A673 (cell line): ENCODE results near the gene TARBP2. TPM values are rescaled to one million over a fixed set of nuclear protein-coding genes. Genes with fewer than 3 reads are reported as not detected.

Experiments used
- BruUV-seq: library from RNA; stranded (reverse); fragments of 400-500 nt; replicated peaks from 2 replicates; lab custom pipeline; 2021; lab: Mats Ljungman, UMichigan
- CTCF ChIA-PET: fragments of 300-600 bp; sonication (Branson Sonifier 250); formaldehyde crosslinking; loops from one replicate; lab custom pipeline; 2022; ENCODE audit warnings: antibody characterized with exemption; lab: Charles Lee
- POLR2A ChIA-PET: fragments of 300-600 bp; sonication (Branson Sonifier 250); formaldehyde crosslinking; loops from one replicate; lab custom pipeline; 2022; ENCODE audit warnings: antibody characterized with exemption; ENCODE audit not compliant: low non-redundant PET; lab: Charles Lee
- DNase-seq: peaks from one replicate; pipeline ENCODE4 v3.0.0-alpha.2; 2015; ENCODE audit warnings: low spot score
- H3K27ac ChIP-seq: fragments of 200-600 bp; sonication (generic); 2 replicates; pipeline ENCODE4 v1.5.1; 2016; ENCODE audit warnings: mixed run types, low read depth, mild to moderate bottlenecking, mixed read lengths, antibody characterized with exemption, low read length; ENCODE audit not compliant: poor library complexity, severe bottlenecking
- H3K27me3 ChIP-seq: fragments of 200-600 bp; sonication (generic); replicated peaks from 2 replicates; pipeline ENCODE4 v1.6.1; 2017; ENCODE audit warnings: mixed run types, low read depth, mild to moderate bottlenecking, mixed read lengths, antibody characterized with exemption, low read length; ENCODE audit not compliant: insufficient read depth, poor library complexity
- H3K36me3 ChIP-seq: fragments of 200-600 bp; sonication (generic); 2 replicates; pipeline ENCODE4 v1.6.1; 2016; ENCODE audit warnings: mixed run types, mild to moderate bottlenecking, mixed read lengths, antibody characterized with exemption, low read length; ENCODE audit not compliant: insufficient read depth, poor library complexity, severe bottlenecking
- H3K4me1 ChIP-seq: fragments of 200-600 bp; sonication (generic); 2 replicates; pipeline ENCODE4 v1.6.1; 2017; ENCODE audit warnings: mixed run types, mild to moderate bottlenecking, mixed read lengths, antibody characterized with exemption, low read length; ENCODE audit not compliant: insufficient read depth, poor library complexity, severe bottlenecking
- H3K4me3 ChIP-seq: fragments of 200-600 bp; sonication (generic); 2 replicates; pipeline ENCODE4 v1.5.1; 2016; ENCODE audit warnings: low read depth, mixed run types, mild to moderate bottlenecking, mixed read lengths, low read length; ENCODE audit not compliant: poor library complexity, severe bottlenecking
- H3K9me3 ChIP-seq: fragments of 200-600 bp; sonication (generic); 2 replicates; pipeline ENCODE4 v1.6.1; 2016; ENCODE audit warnings: mixed run types, low read depth, mild to moderate bottlenecking, mixed read lengths, antibody characterized with exemption, low read length; ENCODE audit not compliant: poor library complexity, severe bottlenecking
- CTCF ChIP-seq: fragments of 300-800, 200-600 bp; sonication (generic); conservative IDR thresholded peaks from 2 replicates; pipeline ENCODE4 v1.5.1; 2017; ENCODE audit warnings: low read depth, mild to moderate bottlenecking, antibody characterized with exemption, low read length, moderate library complexity, mixed read lengths
- EZH2 ChIP-seq: fragments of 200-600 bp; sonication (generic); IDR thresholded peaks from 2 replicates; pipeline ENCODE4 v1.6.1; 2017; ENCODE audit warnings: borderline replicate concordance, low read depth, mild to moderate bottlenecking, mixed read lengths, antibody characterized with exemption, low read length; ENCODE audit not compliant: poor library complexity, severe bottlenecking
- intact Hi-C: fragments of 100-400 bp; cut with micrococcal nuclease; formaldehyde crosslinking; loops from one replicate; pipeline ENCODE4 v1.10.0; 2022; ENCODE audit not compliant: unreplicated experiment
- total RNA-seq: library from RNA; stranded (reverse); gene quantifications from 2 replicates; pipeline ENCODE4 v1.2.3, GENCODE V29; 2021

The TARBP2 gene
- total RNA-seq, 1 experiment from 2014 or later = 70.9 TPM

GRCh38 chr12:53476769-53477209, 24.3 kb upstream of the TARBP2 start:
- Histone ChIP-seq H3K4me3 (no peak overlapping the region), H3K27me3 (no peaks in the 10 kb centered on the region), H3K27ac (no peak overlapping the region), H3K9me3 (no peaks in the 10 kb centered on the region), H3K36me3 (peaks cover 96% of the 10 kb centered on the region), H3K4me1 (peaks cover 4% of the 10 kb centered on the region)
- intact Hi-C loops = no loop called here
- no TSS peak for BruUV-seq
- ChIA-PET POLR2A (no interaction called here), CTCF (interaction anchor here (2.1 kb wide), 1 partner anchor 32 kb away, joined by 7 read pairs; no protein-coding TSS in a partner anchor)
- TF ChIP-seq EZH2 = no peak
- TF ChIP-seq CTCF = peak; percentile 54
- peak; percentile 77 for DNase-seq

- intact Hi-C loops = no loop called here
- DNase-seq = no peak
- Histone ChIP-seq H3K9me3 (no peaks in the 10 kb centered on the region), H3K27ac (no peak overlapping the region), H3K27me3 (no peaks in the 10 kb centered on the region), H3K36me3 (peaks cover 89% of the 10 kb centered on the region), H3K4me3 (no peak overlapping the region), H3K4me1 (peaks cover 4% of the 10 kb centered on the region)
- BruUV-seq = no TSS peak
- POLR2A ChIA-PET = interaction anchor here (0.6 kb wide), 1 partner anchor 11 kb away, joined by 3 read pairs; no protein-coding TSS in a partner anchor
- TF ChIP-seq CTCF (no peak), EZH2 (no peak)
- CTCF ChIA-PET = no interaction called here
Observed at GRCh38 chr12:53478865-53479264, 22.2 kb upstream of the TARBP2 start.

- no peak for TF ChIP-seq CTCF
- no peak for TF ChIP-seq EZH2
- intact Hi-C loops = no loop called here
- no TSS peak for BruUV-seq
- CTCF ChIA-PET = no interaction called here
- H3K9me3 ChIP-seq = no peaks in the 10 kb centered on the region
- peaks cover 4% of the 10 kb centered on the region for H3K4me1 ChIP-seq
- no peak overlapping the region for H3K27ac ChIP-seq
- H3K4me3 ChIP-seq = no peak overlapping the region
- H3K27me3 ChIP-seq = no peaks in the 10 kb centered on the region
- no peak for DNase-seq
- peaks cover 86% of the 10 kb centered on the region for H3K36me3 ChIP-seq
- POLR2A ChIA-PET = interaction anchor here (0.6 kb wide), 1 partner anchor 10 kb away, joined by 3 read pairs; no protein-coding TSS in a partner anchor
Observed at GRCh38 chr12:53479331-53479730, 21.8 kb upstream of the TARBP2 start.
